NCI-H2196 (cell line): ENCODE data around the gene IL2RA.
"Not testable (repeated sequence)": the region's sequence is repeated elsewhere in the genome, so short reads cannot be mapped to it uniquely, and the experiment has no call there.

ENCODE experiments used
- DNase-seq: peaks from one replicate; lab custom pipeline; 2025; ENCODE audit not compliant: unreplicated experiment; lab: John Stamatoyannopoulos, UW

IL2RA gene

GRCh38 chr10:6083523-6084475 is 21.6 kb upstream of the IL2RA start:
- no peak for DNase-seq

- no peak for DNase-seq
Measured at GRCh38 chr10:6082496-6083395, 20.6 kb upstream of the IL2RA start.

- no peak for DNase-seq
Measured at GRCh38 chr10:6080417-6080973, 18.3 kb upstream of the IL2RA start.

GRCh38 chr10:6079044-6079443 is 16.9 kb upstream of the IL2RA start:
- no peak for DNase-seq

GRCh38 chr10:6077071-6077675 is 15.0 kb upstream of the IL2RA start:
- no peak for DNase-seq

- no peak for DNase-seq
Measured at GRCh38 chr10:6074489-6075301, 12.5 kb upstream of the IL2RA start.

- no peak for DNase-seq
Measured at GRCh38 chr10:6072215-6072934, 10.2 kb upstream of the IL2RA start.

- DNase-seq, result no peak
Measured at GRCh38 chr10:6071181-6072175, 9.3 kb upstream of the IL2RA start.

- no peak for DNase-seq
Measured at GRCh38 chr10:6070660-6071059, 8.5 kb upstream of the IL2RA start.

GRCh38 chr10:6069081-6069931 is 7.1 kb upstream of the IL2RA start:
- no peak for DNase-seq

GRCh38 chr10:6068422-6068821 is 6.3 kb upstream of the IL2RA start:
- no peak for DNase-seq

GRCh38 chr10:6068006-6068405 is 5.8 kb upstream of the IL2RA start:
- DNase-seq, result no peak

GRCh38 chr10:6067457-6067856 is 5.3 kb upstream of the IL2RA start:
- DNase-seq, result no peak

GRCh38 chr10:6065835-6066234 is 3.7 kb upstream of the IL2RA start:
- DNase-seq, result no peak

- DNase-seq, result no peak
Measured at GRCh38 chr10:6065406-6065805, 3.2 kb upstream of the IL2RA start.

- DNase-seq, result not testable (repeated sequence)
Measured at GRCh38 chr10:6064726-6065125, 2.6 kb upstream of the IL2RA start.

GRCh38 chr10:6064119-6064518 is 2.0 kb upstream of the IL2RA start:
- DNase-seq, result no peak
